ENCODE data around the gene LMCD1. TPM values are rescaled to one million over a fixed set of nuclear protein-coding genes. Genes with fewer than 3 reads are reported as not detected.

The LMCD1 gene, protein sequence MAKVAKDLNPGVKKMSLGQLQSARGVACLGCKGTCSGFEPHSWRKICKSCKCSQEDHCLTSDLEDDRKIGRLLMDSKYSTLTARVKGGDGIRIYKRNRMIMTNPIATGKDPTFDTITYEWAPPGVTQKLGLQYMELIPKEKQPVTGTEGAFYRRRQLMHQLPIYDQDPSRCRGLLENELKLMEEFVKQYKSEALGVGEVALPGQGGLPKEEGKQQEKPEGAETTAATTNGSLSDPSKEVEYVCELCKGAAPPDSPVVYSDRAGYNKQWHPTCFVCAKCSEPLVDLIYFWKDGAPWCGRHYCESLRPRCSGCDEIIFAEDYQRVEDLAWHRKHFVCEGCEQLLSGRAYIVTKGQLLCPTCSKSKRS
- 3.4 and 91.1 TPM in 2 replicates for total RNA-seq

DNA sequence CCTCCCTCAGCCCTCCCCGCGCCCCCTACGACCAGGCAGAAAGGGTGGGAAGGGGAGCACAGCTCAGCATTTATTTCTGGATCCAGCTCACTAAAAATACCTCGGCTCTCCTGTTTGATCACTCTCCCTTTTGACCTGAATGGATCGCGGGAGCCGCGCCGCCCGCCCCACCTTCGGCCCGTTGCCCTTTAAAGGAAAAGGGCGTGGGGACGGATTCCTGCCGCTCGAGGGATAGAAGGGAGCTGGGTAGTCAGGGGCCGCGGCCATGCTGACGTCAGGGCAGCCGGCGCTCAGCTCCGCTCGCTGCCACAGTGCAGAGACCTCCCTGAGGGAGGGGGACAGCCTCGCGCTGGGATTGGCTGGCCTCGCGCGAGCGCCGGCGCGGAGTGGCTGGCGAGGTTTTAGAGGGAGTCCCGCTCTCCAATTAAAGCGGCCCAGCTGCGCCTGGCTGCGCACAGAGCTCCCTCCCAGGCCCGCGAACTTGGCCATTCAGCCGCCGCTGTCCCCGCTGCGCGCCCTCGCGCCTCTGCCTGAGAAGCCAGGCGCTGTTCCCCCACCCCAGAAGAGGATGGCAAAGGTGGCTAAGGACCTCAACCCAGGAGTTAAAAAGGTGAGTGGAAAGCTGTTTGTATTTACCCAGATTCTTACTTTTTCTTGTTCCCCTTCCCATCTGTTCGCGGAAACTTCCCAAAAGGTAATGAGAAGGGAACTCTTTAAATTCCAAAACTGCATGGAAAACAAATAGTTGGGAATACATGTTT, at the start of gene LMCD1:
Gene LMCD1 (plus strand): TSS at position 453 of the 761 bp plus-strand sequence. CDS start 116 bp downstream, at position 569.

Other genes starting within 250 kb of the LMCD1 start
- 0.24 and 0.43 TPM in 2 replicates for gene SSUH2, start 143.0 kb downstream of the LMCD1 start, total RNA-seq
- not detected in 2 replicates for gene CAV3, start 232.0 kb downstream of the LMCD1 start, total RNA-seq